IMR-90 (cell line): Measurements from ENCODE around the gene PARD3.

Experiments used
- CEBPB ChIP-seq: IDR thresholded peaks from 2 replicates; pipeline ENCODE4 v1.6.1; 2012; ENCODE audit warnings: low read depth, low read length, improper control_type of control experiment
- CTCF ChIP-seq: conservative IDR thresholded peaks from 2 replicates; pipeline ENCODE4 v1.5.1; 2012; ENCODE audit warnings: mild to moderate bottlenecking, low read depth, low read length, improper control_type of control experiment
- FOS ChIP-seq: fragments of 150-350 bp; IDR thresholded peaks from 2 replicates; pipeline ENCODE4 v1.6.1; 2016; ENCODE audit warnings: low read depth, low read length
- MAZ ChIP-seq: IDR thresholded peaks from 2 replicates; pipeline ENCODE4 v1.6.1; 2012; ENCODE audit warnings: low read depth, mild to moderate bottlenecking, low read length, improper control_type of control experiment, moderate library complexity, borderline replicate concordance
- POLR2A ChIP-seq: IDR thresholded peaks from 2 replicates; pipeline ENCODE4 v1.6.1; 2012; ENCODE audit warnings: mild to moderate bottlenecking, low read depth, low read length
- RCOR1 ChIP-seq: IDR thresholded peaks from 2 replicates; pipeline ENCODE4 v1.6.1; 2012; ENCODE audit warnings: mild to moderate bottlenecking, low read length, improper control_type of control experiment; ENCODE audit not compliant: insufficient replicate concordance
- RFX5 ChIP-seq: IDR thresholded peaks from 2 replicates; pipeline ENCODE4 v1.8.0; 2012; ENCODE audit warnings: low read depth, mild to moderate bottlenecking, low read length, moderate library complexity

- TF ChIP-seq POLR2A (no peak), CTCF (no peak), RCOR1 (no peak), CEBPB (no peak), FOS (no peak), RFX5 (no peak), MAZ (no peak)
These were observed 619.0 kb downstream of the PARD3 start for GRCh38 chr10:34196058-34196433.
